ENCODE data around the gene ALG12.
"Not testable (repeated sequence)": the region's sequence is repeated elsewhere in the genome, so short reads cannot be mapped to it uniquely, and the experiment has no call there.

The ALG12 gene

GRCh38 chr22:49866646-49867045, 51.6 kb downstream of the ALG12 start:
- no peak for DNase-seq (ENCODE audit: low read depth)

DNA sequence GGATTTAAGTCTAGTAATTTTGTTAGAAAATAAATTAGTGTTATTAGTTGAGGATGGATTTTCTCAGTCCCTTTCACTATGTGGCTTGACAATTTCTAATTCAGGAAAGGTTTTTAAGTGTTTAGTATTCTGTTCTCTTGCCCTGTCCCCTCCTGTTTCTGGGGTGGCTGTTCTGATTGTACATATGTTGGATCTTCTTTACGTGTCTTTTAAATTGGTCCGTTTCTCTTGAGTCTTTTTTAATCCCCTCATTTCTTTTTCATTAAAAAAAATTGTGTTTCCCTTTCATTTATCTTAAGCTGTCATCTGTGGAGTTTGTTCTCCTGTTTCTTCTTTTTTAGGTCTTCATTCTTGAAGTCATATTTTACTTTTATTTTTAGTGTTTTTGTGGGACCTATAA, 52.1 kb downstream of the ALG12 start:
- DNase-seq (ENCODE audit: low read depth): no peak

DNA sequence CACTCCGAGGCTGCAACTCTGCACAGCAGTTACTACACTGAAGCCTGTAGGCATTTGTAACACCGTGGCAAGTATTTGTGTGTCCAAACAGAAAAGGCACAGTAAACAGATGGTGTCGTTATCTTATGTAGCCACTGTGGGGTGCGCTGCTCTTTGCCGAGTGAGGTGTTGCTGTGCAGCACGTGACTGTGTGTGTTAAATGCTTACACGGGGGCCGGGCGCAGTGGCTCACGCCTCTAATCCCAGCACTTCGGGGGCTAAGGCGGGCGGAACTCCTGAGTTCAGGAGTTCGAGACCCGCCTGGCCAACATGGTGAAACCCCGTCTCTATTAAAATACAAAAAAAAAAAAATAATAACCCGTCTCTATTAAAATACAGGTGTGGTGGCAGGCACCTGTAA, 53.1 kb downstream of the ALG12 start:
- no peak for DNase-seq (ENCODE audit: low read depth)

DNA sequence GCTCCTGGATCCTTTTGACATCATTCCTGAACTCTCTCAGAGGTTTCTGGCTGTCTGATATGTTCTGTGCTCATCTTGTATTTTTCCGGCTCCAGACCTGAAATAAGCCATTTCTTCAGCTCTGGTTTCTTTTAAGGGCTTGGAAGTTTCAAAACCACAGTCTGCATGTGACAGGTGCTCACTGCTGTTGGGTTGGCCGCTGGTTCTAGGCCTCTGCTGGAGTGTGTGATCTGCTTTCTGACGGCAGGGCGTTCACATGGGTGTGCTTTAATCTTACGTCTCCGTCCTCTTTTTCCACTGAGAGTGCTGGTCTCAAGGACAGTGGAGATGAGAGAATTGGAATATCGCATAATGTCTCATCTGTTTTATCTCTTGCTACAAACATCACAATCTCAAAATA, 54.3 kb downstream of the ALG12 start:
- DNase-seq (ENCODE audit: low read depth): no peak

DNA sequence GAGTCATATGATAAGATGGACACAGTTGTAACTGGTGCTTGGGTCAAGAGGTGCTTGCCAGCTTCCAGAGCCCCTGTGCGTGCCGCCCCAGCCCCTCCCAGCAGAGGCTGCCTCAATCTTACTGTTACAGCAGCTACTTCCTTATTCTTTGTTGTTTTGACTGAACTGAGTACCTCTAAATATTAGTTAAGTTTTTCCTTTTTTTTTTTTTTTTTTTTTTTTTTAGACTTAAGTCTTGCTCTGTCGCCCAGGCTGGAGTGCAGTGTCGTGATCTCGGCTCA, 55.8 kb downstream of the ALG12 start:
- no peak for DNase-seq (ENCODE audit: low read depth)

GRCh38 chr22:49861642-49862495, 56.4 kb downstream of the ALG12 start:
- no peak for DNase-seq (ENCODE audit: low read depth)

DNA sequence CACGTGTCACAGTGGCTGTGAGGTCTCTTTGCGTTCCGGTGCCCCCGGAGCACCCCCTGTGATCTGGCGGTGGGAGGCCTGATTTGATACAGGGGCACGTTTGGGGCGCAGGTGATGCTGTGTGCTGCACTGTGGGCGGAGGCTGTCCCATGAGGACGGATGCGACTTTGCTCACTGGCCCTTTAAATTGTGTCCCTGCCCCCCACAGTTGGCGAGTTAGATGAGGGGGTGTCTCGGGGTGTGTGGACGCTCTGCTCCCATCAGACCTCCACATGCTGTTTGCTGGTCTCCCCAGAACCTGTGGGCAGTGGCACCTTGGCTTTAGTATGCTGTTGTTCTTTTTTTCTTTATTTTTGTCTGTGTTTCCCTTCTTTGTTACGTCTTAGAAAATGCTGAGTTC, 59.4 kb downstream of the ALG12 start:
- DNase-seq (ENCODE audit: low read depth): no peak

GRCh38 chr22:49856766-49857618, 61.2 kb downstream of the ALG12 start:
- no peak for DNase-seq (ENCODE audit: low read depth)

DNA sequence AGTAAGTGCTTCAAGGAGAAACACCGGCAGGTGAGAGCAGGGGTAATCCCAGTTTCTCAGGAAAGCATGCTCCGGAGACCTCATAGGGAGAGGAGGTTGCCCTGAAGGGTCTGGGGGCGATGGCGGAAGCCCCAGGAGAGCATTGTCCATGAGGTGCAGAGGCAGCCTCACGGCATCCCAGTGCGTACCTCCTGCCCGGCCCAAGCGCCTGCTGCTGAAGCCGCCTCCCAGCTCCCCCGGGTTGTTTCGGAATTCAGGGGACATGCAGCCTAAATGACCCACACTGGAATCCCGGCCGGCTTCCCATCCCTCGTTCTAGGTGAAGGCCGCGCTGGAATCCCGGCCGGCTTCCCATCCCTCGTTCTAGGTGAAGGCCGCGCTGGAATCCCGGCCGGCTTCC, 61.9 kb downstream of the ALG12 start:
- no peak for DNase-seq (ENCODE audit: low read depth)

DNA sequence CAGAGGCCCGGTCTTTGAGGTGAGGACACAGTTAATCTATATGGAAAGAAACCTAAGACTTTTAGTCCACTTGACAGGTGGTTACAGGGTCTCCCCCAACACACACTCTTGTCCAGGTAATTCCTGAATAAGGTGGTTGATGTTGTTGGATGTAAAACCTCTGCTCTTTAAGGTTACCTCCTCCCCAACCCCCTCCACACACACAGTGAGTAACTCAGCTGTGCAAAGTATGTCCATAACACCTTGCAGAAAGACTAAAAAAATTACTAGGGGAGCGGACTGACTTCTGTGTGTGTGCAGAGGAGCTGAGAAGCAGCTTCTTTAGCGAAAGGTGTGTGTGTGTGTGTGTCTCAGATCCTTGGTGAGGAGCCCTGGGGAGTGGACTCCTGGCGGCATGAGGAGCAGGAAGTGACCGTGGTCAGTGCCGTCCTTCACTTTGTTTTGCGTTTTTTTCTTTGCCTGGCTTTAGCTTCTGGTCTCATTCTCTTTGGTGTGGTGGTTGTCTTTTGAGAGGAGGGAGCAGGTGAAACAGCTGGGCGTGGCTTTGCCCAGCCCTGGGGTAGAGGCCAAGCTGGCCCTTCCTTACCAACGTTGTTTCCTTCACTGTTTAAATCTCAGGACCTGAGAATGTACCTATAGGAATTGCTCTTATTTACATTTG, 62.9 kb downstream of the ALG12 start:
- DNase-seq (ENCODE audit: low read depth): no peak

- DNase-seq (ENCODE audit: low read depth): no peak
Measured at GRCh38 chr22:49853981-49854831, 64.0 kb downstream of the ALG12 start.

DNA sequence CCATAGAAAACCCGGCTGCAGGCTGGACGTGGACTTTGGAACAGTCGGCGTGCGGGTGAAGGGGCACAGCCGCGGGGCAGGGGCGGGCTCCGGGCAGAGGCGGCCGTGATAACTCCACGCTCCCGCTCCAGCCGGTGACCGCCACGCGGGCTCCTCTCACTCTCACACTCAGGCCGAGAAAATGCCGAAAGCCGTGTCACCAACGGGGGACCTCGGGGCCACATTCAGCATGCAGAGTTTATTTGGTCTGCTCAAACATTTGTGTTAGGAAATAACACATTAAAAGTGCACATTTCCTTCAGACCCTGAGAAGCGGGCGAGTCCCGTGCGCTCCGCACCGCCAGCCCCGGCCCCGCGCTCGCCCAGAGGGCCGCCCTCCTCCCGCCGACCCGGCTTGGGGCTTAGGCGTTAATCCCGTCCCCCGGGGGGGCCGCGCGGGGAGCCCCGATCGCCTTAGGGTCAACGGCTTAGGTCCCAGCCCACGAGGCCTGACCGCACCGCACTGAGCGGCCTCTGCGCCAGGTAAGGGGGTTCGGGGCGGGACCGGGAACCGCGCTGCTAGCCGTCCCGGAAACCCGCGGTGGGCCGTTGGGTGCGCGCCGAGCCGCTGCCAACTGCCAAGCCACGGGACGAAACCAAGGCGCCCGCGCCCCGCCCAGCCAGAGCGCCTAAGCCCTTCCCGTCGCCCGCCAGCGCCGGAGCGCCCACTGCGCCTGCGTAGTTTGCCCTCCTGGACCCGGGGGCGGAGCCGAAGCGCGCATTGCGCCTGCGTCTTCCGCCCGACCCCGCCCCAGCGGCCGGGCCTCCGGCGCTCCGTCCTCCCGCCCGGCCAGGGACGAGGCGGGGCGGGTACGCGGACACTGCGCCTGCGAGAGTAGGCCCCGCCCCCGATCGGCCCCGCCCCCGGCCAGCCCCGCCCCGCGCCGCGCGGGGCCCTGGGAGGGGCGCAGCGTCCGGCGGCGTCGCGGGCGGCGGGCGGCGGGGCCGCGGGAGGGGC, 65.0 kb downstream of the ALG12 start, which contains the start of gene ZBED4:
Gene ZBED4 (plus strand): TSS at position 947 of the 997 bp plus-strand sequence. CDS start 29,819 bp downstream, outside the sequence.
- DNase-seq (ENCODE audit: low read depth): peak; percentile 96

- not testable (repeated sequence) for DNase-seq (ENCODE audit: low read depth)
Measured at GRCh38 chr22:49852568-49852897, 65.7 kb downstream of the ALG12 start.

GRCh38 chr22:49850959-49851802, 67.1 kb downstream of the ALG12 start:
- DNase-seq (ENCODE audit: low read depth): no peak
